ENCODE measurements around the gene LMAN1L.

LMAN1L gene

DNA sequence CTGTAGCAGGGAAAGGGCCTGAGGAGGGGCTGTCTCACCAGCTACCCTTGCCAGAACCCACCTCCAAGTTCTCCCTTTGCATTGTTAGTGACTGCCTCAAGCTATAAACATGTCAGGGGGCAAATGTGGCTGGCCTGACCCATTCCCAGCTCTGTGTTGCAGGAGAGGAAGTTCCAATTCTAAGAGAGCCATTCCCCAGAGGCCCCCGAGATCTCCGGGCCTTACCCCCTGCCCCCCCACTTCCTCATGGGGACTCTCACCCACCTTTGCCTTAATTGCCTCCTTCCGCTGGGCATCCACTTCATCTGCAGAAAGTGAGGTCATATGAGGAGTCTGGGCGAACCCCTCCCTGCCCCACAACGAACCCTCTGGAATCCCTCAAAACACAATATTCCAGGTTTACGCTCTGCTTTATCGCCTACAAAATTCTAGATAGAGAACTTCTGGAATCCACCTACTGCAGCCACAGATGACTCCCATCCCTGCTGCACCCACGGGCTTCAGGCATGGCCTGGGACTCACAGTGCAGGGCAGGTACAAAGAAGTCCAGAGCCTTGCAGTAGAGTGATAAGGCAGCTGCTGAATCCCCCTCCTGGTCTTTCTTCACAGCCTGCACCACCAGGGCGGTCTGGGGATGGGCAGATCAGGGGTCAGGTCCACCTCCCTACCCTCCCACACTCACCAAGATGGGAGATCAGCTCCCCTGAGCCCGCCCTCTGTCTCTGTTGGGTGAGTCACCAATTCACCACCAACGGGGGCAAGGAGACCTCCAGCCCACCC lies 26.3 kb downstream of the LMAN1L start:
- H3K9me3 ChIP-seq (ENCODE audit: low read depth, low read length) = no peaks in the 10 kb centered on the region
- no peak overlapping the region for H3K27ac ChIP-seq
- TF ChIP-seq POLR2AphosphoS5 (IDR thresholded peaks at IDR 0.05; ENCODE audit: borderline replicate concordance, low read depth, low read length) = no peak
- TF ChIP-seq FOXP2 (optimal IDR thresholded peaks at IDR 0.05; ENCODE audit: control extremely low read depth, extremely low read length, insufficient read depth) = no peak
- TF ChIP-seq EZH2 (IDR thresholded peaks at IDR 0.05) = no peak
- H3K36me3 ChIP-seq (ENCODE audit: insufficient read depth, low read length) = no peaks in the 10 kb centered on the region; the same call in 1 of the 2 replicates
- H3K9ac ChIP-seq (ENCODE audit: insufficient read length) = no peak overlapping the region
- H3K4me3 ChIP-seq = no peak overlapping the region
- DNase-seq (ENCODE audit: low read depth, low spot score) = no peak

DNA sequence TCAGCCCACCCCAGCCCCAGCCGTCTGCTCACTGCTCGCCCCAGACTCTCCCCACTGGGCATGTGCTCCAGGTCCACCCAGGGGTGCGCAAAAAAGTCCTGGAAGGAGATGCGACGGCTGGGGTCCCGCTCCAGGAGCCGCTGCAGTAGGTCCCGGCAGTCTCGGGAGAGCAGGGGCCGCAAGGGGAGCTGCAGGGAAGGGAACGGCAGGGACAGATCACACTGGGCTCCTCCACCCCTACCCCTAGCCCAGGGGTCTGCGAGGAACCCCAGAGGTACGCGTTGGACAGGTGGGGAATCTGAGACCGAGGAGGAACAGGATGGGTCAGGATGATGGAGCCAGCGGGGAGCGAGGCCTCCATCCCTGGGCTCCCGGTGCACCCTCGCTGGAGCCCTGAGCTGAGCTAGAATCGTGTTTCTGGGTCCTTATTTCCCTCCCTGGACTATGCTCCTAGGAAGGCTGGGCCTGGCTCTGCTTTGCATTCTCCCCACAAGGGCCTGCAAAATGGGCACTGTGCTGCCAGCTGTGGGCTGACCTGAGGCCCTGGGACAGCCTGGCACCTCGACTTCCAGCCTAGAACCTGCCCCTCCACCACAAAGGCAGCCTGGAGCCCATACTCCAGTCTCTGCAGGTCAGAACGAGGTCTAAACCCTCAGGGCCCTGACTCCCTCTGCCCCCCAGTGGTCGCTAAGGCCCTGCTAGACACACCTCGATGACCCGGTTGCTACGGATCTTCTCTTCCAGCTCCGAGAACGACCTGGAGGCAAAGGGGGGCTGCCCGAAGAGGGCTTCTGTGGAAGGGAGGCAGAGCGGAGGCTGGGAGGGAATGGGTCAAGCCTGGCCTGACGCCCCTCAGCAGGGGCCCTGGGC lies 27.1 kb downstream of the LMAN1L start:
- Histone ChIP-seq H3K9me3 (ENCODE audit: low read depth, low read length) (no peaks in the 10 kb centered on the region), H3K27ac (no peak overlapping the region), H3K9ac (ENCODE audit: insufficient read length) (no peak overlapping the region), H3K36me3 (ENCODE audit: insufficient read depth, low read length) (no peaks in the 10 kb centered on the region; the same call in 1 of the 2 replicates), H3K4me3 (no peak overlapping the region)
- TF ChIP-seq FOXP2 (optimal IDR thresholded peaks at IDR 0.05; ENCODE audit: control extremely low read depth, extremely low read length, insufficient read depth) (no peak), EZH2 (IDR thresholded peaks at IDR 0.05) (no peak), POLR2AphosphoS5 (IDR thresholded peaks at IDR 0.05; ENCODE audit: borderline replicate concordance, low read depth, low read length) (no peak)
- DNase-seq (ENCODE audit: low read depth, low spot score) = no peak

DNA sequence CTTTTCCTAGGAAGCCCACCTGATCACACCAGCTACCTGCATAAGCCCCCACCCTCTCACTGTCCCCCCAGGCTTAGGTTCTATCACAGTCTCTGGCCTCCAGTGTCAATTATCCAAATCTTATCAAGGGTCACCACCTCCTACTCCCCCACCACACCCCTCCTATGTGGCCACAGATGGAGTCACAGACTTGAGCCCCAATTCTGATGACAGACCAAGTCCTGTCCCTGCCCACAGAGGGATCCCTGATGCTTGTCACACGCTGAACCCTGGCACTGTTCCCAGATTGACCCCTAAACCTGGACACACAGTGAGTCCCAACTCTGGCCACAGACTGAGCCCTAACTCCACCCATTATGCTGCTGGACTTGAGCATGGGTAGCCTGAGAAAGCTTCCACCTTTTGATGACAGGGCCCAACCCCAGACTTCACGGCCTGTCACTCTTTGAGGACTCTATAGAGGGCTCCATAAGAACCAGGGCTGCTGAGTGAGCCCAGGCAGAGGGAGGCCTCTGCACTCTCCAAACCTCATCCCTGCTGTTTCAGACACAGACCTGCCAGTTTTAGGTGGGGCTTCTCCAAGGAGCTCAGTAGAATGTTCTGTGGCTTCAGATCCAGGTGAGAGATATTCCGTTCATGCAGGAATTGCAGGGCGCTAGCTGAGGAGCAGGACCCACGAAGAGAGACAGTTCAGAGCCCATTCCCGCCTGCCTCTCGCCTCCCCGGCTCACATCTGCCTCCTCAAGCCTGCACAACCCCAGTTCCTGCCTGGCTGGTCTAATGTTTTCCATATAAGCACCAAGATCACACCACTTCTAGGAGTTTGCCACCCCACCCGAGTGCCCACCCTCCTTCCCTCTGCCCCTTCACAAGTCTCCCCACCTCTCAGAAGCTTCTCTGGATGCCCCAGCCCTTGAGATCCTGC lies 28.5 kb downstream of the LMAN1L start:
- no peak overlapping the region for H3K9ac ChIP-seq (ENCODE audit: insufficient read length)

DNA sequence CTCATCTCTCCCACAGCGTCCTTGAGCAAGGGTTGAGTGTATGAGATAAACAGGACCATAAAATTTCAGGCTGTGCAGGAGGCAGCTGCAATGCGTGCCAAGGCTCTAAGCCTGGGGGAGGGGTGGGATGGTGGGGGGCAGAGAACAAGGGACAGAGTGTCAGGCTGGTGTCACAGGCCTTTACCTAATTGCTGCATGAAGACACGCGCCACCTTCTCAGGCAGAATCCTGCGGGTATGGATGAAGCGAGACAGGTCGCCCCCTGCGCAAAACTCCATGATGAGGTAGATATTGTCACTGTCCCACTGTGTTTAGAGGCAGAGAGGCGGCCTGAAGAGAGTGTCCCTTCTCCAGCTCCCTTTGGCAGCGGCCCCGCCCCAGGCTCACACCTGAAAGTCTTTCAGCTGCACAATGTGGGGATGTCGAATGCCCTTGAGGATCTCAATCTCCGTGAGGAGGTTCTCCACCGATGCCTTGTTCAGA lies 29.3 kb downstream of the LMAN1L start:
- no peak overlapping the region for H3K27ac ChIP-seq
- H3K9me3 ChIP-seq (ENCODE audit: low read depth, low read length) = no peaks in the 10 kb centered on the region
- H3K4me3 ChIP-seq = peak overlapping the region; percentile 100
- TF ChIP-seq EZH2 (IDR thresholded peaks at IDR 0.05) (no peak), POLR2AphosphoS5 (IDR thresholded peaks at IDR 0.05; ENCODE audit: borderline replicate concordance, low read depth, low read length) (no peak), FOXP2 (optimal IDR thresholded peaks at IDR 0.05; ENCODE audit: control extremely low read depth, extremely low read length, insufficient read depth) (no peak)
- H3K9ac ChIP-seq (ENCODE audit: insufficient read length) = peak overlapping the region; percentile 95
- no peaks in the 10 kb centered on the region; the same call in 1 of the 2 replicates for H3K36me3 ChIP-seq (ENCODE audit: insufficient read depth, low read length)
- no peak for DNase-seq (ENCODE audit: low read depth, low spot score)

More for the DNA sequence above, 28.5 kb downstream of the LMAN1L start:
- Histone ChIP-seq H3K27ac (no peak overlapping the region), H3K9me3 (ENCODE audit: low read depth, low read length) (no peaks in the 10 kb centered on the region), H3K36me3 (ENCODE audit: insufficient read depth, low read length) (no peaks in the 10 kb centered on the region; the same call in 1 of the 2 replicates), H3K4me3 (peak overlapping the region; percentile 100)
- DNase-seq (ENCODE audit: low read depth, low spot score) = no peak
- TF ChIP-seq FOXP2 (optimal IDR thresholded peaks at IDR 0.05; ENCODE audit: control extremely low read depth, extremely low read length, insufficient read depth) (no peak), EZH2 (IDR thresholded peaks at IDR 0.05) (no peak), POLR2AphosphoS5 (IDR thresholded peaks at IDR 0.05; ENCODE audit: borderline replicate concordance, low read depth, low read length) (no peak)

DNA sequence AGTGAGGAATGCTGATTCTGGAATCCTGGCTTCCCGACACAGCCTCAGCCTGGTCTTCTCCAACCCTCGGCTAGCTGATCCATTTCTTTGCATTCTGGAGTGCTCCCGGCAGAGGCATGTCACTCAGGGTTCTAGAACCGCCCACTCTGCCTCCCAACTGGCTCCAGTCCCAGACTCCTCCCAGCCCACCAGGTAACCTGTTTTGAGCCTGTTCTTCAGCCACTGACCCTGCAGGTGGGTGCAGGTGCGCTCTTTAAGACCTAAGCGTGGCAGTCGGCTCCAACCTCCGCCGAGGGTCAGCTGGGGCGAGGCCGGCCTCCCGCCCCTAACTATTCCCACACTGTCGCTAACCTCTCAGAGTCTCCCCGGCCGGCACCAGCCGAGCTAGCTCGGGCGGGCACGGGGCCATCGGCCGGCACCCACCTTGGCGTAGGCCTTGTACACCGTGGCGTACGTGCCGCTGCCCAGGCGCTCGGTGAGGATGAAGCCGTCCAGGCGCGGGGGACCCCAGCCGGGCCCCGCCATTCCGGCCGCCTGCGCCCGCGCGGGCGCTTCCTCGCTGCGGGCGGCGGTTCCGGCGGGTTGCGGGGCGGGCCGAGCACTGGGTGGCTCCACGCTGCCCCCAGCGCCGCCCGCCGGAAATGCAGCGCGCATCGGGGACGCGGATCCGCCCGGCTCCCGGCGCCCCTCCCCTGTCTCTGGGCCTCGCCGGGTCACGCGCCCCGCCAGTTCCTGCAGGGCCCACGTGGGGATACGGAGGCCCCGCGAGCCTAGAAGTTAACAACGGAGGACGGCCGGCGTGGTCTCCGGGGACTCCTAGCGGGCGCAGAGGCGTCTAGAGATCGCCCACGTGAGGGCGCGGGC lies 30.2 kb downstream of the LMAN1L start, which contains the start of gene ULK3:
TSS of gene ULK3 (minus strand) at position 576 of the 864 bp plus-strand sequence. CDS start at position 525, 51 bp downstream.
- Histone ChIP-seq H3K4me3 (peak within 1 kb of the TSS; percentile 100), H3K36me3 (ENCODE audit: insufficient read depth, low read length) (peaks cover 4% of the 10 kb centered on the region; the same call in 1 of the 2 replicates), H3K9ac (ENCODE audit: insufficient read length) (peak within 1 kb of the TSS; percentile 95), H3K9me3 (ENCODE audit: low read depth, low read length) (no peaks in the 10 kb centered on the region), H3K27ac (peak within 1 kb of the TSS; percentile 91)
- no peak for DNase-seq (ENCODE audit: low read depth, low spot score)
- TF ChIP-seq FOXP2 (optimal IDR thresholded peaks at IDR 0.05; ENCODE audit: control extremely low read depth, extremely low read length, insufficient read depth) = no peak
- TF ChIP-seq POLR2AphosphoS5 (IDR thresholded peaks at IDR 0.05; ENCODE audit: borderline replicate concordance, low read depth, low read length) = peak; percentile 79
- no peak for TF ChIP-seq EZH2 (IDR thresholded peaks at IDR 0.05)

DNA sequence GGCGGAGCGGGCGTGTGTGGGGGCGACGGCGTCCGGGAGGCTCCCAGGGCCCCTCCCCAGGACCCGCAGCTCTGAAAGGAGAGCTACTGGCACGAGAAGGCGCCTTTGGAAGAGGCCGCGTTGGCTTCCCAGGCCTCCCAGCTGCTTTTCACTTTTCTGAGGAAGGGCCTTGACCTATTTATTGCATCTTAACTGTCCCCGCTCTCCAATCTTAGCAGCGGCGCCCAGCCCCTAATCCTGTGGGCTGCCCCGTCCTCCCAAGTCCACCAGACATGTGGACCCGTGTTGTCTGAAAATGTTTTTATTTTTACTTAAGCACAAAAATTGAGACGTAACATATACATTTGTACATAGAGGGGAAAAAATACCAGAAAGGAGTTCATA lies 30.8 kb downstream of the LMAN1L start:
- H3K4me3 ChIP-seq = peak overlapping the region; percentile 100
- no peaks in the 10 kb centered on the region for H3K9me3 ChIP-seq (ENCODE audit: low read depth, low read length)
- H3K9ac ChIP-seq (ENCODE audit: insufficient read length) = peak overlapping the region; percentile 76
- peaks cover 9% of the 10 kb centered on the region; the same call in 1 of the 2 replicates for H3K36me3 ChIP-seq (ENCODE audit: insufficient read depth, low read length)
- no peak for TF ChIP-seq FOXP2 (optimal IDR thresholded peaks at IDR 0.05; ENCODE audit: control extremely low read depth, extremely low read length, insufficient read depth)
- no peak for TF ChIP-seq EZH2 (IDR thresholded peaks at IDR 0.05)
- no peak for TF ChIP-seq POLR2AphosphoS5 (IDR thresholded peaks at IDR 0.05; ENCODE audit: borderline replicate concordance, low read depth, low read length)
- DNase-seq (ENCODE audit: low read depth, low spot score) = no peak
- peak overlapping the region; percentile 91 for H3K27ac ChIP-seq

Measured in SK-N-MC (cell line).